Stimulated activated CD4-positive, alpha-beta T cell treated with anti-CD3 and anti-CD28 coated beads, Interleukin-4, amount 100 ng/mL, for 4 hours (primary cell): ENCODE measurements around the gene ZNF282.

ENCODE experiments used
- DNase-seq, 2 experiments: peaks; one replicate each; pipeline ENCODE4 v3.0.0-alpha.2; 2020

ZNF282 gene

DNA sequence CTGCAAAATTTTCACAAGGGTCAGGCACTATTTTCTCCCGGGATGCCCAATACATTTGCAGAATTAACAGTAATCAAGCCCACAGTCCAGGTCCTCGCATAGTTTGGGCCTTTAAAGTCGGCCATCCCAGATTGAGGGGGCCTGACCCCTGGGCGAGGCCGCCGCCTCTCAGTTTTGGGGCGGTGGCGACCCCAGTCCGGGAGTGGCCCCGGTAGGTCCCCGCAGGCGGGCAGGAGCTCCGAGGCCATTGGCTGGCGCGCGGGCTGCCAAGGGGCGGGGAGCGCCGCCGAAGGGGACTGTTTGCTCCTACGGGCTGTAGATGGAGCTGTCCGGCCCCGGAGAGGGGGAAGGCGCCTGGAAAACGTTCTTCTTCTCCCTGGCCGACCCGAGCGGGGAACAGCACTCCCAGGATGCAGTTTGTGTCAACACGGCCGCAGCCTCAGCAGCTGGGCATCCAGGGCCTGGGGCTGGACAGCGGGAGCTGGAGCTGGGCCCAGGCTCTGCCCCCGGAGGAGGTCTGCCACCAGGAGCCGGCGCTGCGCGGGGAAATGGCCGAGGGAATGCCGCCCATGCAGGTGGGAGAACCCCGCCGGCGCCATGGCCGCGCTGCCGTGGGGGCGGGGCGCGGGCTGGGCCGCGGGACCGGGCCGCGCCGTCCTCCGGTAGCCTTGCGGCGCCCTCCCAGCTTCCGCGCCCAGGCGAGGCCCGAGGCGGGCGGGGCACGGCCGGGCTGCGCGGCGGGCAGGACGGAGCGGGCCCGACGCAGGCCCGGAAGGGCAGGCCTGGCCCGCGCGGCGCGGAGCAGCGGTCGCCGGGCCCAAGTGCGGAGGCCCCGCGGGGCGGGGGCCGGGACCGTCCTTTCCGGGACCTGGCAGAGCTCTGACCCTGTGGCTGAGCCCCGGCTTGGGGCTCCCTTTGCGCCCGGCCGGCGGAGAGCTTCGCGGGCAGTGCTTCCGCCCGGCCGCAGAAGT is at the start of gene ZNF282:
TSS of gene ZNF282 (plus strand) at position 367 of the 971 bp plus-strand sequence. CDS start at position 411, 44 bp downstream.
- DNase-seq = peak; percentile 60 to 74

DNA sequence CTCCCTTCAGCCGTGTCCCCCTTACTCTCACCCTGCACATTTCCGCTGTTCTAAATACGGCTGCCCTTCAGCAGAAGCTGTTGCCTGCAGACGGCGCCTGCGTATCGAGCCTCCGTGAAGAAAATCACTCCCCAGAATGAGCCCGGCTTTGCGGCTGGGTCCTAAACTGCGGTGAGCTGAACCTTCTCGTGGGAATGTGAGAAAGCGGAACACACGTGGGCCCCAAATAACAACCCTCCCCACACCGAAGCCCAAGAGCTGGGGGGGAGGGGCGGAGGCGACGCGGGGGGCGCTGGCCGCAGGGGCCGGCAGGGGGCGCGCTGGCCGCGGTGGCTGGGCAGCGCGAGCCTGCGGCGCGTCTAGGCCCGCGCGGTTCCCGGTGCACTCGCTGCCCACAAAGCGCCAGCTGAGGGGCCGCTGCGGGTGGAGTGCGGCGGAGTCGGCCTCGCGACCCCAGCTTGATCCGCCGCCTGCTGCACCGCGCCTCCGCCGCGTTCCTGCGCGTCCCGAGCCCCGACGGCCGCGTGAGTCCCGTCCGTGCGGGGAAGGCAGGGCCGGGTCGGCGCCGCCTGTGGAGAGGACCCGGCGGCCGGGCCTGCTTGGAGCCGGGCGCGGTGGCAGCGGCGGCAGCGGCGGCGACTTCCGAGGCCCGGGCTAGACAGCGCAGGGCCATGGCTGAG is 48.1 kb upstream of the ZNF282 start, which contains the start of gene ZNF398:
TSS of gene ZNF398 (plus strand) at position 382 of the 680 bp plus-strand sequence. CDS start at position 672, 290 bp downstream.
- peak; percentile 78 to 83 for DNase-seq

DNA sequence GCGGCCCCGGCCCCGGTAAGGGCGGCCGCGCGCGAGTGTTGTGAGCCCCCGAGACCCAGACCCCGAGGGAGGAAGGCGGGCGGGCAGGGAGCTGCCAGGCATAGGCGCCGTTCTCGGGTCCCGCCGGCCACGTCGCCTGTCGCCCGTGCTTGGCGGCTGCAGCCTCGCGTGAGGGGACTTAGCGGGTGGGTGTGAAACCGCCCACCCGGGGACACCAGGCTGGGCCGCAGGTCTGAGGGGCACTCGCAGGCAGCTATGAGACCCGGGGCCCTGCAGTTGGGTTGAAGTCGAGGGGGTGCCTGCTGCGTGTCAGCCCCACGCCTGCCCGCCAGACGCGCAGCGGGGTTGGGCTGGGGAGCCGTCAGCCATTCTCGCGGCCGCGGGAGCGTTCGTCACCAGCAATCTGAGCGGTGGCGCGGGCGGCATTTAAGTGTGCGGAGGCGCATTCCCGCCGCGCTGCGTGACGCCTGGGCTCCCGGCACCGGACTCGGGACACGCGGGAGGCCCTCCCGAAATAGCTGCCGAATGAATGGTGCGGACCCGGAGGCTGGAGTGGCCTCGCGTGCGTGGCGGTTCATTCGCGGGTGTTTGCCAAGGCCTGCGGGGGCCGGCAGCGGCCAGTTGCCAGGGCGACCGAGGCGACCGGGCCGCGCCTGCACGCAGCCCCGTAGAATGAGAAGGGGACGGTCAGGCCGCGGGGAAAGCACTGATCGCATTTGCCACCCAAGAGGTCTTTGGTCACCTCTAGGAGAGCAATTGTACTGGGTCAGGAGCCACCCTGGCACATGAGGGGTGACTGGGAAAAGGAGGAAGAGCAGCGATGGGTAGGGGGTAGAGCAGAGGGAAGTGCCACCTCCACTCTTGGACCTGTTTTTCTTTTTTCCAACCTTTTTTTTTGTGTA is 47.3 kb upstream of the ZNF282 start:
- DNase-seq = peak; percentile 59 to 68

DNA sequence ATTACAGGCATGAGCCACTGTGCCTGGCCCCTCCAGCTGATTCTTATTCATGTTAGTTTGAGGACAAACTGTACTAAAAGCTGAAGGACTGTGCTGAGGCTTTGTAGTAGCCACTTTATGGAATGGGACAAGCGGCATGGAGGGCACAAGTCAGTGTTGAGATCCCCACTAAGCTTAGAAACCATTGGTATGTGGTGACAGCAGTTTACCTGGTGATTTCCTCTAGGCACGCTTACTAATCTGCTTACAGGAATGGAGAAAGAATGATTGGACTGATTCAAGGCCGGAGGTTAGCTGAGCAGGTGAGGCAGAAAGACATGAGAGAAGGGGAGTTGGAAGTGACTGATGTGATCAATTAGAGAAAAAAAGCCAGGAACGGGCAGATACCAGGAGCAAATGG is 44.4 kb upstream of the ZNF282 start:
- no peak for DNase-seq

DNA sequence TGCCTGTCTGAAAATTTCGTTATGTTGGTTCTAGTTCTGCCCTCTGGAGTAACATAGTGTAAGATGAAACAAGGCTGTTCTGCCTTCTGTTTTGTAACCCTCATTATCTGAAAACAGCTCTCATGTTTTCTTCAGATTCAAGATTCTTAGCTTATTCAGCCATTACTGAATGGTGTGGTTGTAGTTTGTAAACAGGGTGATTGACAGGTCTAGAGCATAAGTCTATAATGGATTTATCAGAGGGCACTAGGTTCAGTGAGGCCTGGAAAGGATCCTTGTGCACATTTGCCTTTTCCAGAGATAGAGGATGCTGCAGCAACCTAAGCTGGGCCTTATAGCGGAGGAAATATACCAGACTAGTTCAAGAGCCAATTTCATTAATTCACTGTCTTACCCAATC is 42.0 kb upstream of the ZNF282 start:
- DNase-seq = no peak

DNA sequence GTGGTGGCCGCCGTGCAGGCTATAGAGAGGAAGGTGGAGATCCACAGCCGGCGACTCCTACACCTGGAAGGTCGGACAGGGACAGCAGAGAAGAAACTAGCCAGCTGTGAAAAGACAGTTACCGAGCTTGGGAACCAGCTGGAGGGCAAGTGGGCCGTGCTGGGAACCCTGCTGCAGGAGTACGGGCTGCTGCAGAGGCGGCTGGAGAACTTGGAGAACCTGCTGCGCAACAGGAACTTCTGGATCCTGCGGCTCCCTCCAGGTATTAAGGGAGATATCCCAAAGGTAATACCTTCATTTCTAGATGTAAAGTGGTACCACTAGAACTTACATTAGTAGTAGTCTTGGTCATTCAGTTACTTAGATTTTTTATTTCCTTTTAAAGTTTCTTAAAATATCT is 41.3 kb upstream of the ZNF282 start:
- no peak for DNase-seq

DNA sequence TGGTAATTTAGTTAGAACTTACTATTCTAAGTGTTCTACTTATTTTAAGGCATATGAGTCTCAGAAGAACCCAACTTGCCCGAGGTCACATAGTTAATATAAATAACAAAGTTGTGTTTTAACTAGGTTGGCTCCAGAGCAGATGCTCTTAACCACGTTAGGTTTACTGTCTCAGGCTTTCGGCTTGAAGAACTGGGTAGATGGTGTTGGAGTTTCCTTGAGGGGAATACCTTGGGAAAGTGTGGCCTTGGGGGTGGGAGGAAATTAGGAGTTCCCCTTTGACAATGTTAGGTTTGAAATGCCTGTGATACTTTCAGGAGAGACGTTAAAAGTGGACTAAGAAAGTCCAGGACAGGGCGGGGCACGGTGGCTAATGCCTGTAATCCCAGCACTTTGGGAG is 38.4 kb upstream of the ZNF282 start:
- no peak for DNase-seq

DNA sequence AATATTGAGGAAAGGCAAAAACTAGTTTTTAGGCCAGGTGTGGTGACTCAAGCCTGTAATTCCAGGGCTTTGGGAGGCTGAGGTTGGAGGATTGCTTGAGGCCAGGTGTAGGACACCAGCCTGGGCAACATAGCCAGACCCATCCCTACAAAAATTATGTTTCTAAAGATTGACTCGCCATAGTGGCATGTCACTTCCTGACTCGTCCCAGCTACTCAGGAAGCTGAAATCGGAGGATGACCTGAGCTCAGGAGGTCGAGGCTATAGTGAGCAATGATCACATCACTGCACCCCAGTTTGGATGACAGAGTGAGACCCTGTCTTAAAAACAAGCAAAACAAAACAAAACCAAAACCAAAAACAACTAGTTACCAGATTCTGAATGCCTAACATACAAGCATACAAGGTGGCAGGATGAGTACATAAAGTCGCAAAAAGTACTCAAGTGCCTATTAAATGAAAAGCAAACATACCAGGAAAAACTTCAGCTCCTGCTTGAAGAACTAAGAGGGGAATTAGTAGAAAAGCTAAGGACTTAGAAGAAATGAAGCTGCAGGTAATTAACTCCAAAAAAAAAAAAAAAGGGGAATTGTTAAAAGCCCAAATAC is 34.0 kb upstream of the ZNF282 start:
- no peak for DNase-seq

DNA sequence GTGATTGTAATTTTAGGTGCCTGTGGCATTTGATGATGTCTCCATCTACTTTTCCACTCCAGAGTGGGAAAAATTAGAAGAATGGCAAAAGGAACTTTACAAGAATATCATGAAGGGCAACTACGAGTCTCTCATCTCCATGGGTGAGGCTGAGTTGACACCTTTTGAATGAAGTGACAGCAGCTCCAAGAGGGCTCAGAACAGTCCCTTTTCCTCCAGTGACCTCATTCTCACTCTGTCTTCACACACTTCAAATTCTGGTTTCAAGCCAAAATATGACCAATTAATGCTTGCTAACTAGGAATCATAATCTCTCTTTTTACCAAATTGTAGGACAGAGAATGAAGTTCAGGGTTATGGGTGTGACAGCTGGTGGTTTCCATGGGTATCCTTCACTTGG is 29.2 kb upstream of the ZNF282 start:
- DNase-seq = no peak

DNA sequence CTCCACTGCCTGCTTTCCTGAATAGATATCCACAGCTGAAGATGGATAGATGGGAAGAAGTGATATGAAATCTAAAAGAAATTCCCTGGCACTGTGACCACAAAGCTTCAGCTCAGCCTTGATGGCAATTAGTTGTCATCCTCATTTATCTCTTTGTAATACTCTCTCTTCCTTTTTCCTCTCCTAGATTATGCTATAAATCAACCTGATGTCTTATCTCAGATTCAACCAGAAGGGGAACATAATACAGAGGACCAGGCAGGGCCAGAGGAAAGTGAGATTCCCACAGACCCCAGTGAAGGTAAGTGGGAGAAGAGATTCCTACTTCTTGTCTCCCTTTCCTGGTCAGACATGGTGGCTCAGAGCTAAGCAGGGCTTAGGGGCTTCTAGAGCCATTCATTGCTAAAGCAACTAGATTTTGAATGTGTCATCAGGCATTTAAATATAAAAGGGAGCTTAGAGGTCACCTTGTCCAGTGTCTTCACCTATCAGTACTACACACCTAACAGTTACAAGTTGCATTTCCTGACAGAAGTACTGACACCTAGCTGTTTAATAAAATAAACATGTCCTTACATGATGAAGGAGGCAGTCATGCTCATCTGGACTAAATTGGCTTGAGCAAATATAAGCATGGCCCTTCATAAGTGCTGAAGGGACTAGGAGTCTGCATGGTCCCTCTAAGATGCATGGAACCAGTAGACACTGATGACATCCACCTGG is 28.6 kb upstream of the ZNF282 start:
- no peak for DNase-seq

DNA sequence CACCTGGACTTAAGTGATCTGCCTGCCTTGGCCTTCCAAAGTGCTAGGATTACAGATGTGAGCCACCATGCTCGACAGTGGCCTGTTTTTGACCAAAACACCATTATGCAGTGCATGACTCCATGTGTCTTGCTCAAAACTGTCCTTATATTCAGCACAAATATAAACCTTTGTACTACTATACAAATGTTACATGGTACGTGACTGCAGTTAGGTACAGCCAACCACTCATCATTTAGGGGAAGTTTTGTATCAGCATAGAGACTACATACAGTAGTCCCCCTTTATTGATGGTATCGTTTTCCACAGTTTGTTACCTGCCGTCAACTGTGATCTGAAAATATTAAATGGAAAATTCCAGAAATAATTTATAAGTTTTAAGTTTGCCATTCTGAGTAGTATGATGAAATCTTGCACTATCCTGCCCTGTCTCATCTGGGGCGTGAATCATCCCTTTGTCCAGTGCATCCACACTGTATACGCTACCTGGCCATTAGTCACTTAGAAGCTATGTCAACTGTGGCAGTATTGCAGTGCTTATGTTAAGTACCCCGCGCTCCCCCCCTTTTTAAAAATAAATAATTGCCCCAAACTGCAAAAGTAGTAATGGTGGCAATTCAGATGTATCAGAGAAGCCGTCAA is 23.3 kb upstream of the ZNF282 start:
- DNase-seq = no peak

DNA sequence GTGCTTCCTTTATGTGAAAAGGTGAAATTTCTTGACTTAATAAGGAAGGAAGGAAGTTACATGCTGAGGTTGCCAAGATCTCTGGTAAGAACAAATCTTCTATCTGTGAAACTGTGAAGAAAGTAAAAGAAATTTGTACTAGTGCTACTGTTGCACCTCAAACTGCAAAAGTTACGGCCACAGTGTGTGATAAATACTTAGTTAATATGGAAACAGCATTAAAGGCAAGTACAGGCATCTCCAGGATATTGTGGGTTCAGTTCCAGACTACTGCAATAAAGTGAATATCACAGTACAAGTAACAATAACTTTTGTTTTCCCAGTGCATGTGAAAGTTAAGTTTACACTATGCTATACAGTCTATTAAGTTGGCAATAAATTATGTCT is 22.8 kb upstream of the ZNF282 start:
- DNase-seq = no peak

DNA sequence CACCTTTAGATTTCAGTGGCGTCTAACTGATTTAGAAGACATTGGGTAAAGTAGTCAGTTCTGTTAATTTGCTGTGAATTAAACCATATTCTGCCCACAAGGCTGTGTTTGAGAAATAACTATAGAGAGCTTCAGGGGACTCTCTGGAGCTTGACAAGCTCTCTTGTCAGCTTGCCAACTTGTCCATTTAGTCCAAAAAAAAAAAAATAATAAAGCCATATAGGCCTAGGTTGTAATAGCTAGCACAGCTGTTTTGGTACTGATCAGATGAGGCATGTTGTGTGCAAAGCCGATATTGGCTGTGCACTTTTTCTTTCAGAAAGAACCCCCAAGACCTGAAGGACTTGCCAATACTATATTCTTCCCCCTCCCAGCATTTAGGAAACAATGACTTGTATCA is 20.2 kb upstream of the ZNF282 start:
- DNase-seq = no peak

DNA sequence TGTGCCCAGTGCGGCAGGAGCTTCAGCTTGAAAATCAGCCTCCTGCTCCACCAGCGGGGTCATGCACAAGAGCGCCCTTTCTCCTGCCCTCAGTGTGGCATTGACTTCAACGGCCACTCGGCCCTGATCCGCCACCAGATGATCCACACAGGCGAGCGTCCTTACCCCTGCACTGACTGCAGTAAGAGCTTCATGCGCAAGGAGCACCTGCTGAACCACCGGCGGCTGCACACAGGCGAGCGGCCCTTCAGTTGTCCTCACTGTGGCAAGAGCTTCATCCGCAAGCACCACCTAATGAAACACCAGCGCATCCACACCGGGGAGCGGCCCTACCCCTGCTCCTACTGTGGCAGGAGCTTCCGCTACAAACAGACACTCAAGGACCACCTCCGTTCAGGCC is 16.1 kb upstream of the ZNF282 start:
- no peak for DNase-seq

DNA sequence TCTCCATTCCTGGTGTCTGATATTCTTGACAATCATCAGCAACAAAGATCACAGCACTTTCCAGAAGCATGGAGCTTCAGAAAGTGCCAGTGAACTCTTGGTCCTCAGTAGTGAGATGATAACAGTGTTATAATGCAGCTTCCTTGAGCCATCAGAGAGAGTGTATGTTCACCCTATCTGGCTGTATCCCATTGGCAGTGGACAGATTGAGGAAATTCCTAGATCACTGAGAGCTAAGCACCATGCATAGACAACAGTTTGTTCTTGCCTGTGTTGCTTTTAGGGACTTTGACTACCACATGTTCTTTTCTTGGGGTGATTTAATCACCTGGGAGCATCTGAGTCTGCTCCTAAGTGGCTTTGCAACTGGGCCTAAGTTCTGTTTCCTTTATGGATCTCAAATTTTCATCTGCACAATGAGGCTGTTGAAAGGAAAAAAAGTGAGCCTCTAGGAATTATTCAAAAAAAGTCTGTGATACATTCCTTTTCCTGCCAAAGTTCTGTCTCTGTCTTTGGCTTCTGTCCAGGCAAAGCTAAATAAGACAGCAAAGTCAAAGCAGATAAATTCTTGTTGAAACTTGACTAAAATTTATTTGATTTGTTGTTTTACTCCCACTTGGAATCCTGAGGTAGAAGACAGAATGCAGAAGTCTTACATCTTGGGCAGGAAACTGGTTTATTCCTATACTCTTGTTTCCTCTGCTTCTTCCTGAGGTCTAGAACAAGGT is 14.5 kb upstream of the ZNF282 start:
- DNase-seq = no peak

DNA sequence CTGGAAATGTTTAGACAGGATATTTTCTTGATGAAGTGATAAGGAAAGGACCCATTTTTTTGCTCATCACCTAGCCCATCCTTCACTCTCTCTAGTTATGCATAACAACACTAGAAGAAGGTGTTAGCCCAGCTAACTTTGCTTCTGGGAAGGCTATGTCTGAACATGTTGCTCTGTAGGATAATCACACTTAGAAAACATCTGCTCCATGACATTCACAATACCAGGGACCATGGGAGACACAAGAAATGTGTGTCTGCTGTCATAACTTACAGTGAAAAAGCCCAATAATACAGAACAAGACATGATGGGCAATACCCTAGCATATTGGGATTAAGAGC is 13.9 kb upstream of the ZNF282 start:
- no peak for DNase-seq

DNA sequence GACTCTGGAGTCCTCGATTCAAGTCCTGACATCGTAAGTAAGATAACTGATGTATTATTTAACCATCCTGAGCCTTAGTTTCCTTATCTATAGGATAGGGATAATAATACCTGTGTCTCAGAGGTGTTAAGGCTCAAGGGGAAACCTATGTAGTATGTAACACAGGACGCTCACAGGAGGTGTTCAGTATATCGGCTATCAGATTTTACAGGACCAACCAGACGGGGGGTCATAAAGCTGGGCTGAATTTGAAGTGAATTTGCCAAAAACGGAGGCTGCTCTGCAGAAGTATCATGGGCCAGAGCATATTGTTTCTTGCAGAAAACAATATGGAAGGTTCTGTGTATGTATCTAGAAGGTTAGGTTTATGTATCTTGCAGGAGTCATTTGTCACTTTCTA is 11.1 kb upstream of the ZNF282 start:
- DNase-seq = no peak

DNA sequence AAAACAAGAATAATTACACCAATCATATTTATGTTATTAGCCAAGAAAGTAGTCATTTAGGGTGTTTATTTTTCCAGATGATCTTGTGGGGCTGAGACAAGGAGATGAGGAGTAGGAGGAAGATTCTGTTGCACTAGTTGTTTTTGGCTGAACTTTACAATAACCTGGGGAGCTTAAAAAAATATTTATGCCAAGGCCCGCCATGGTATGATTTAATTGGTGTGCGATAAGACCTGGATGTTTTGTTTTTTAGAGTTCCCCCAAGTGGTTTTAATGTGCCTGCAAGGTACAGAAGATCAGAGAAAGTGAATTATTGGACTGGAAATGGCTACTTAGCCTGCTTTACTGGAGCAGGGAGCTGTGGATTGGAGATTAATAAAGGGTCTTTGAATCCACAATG is 7.1 kb upstream of the ZNF282 start:
- DNase-seq = no peak

DNA sequence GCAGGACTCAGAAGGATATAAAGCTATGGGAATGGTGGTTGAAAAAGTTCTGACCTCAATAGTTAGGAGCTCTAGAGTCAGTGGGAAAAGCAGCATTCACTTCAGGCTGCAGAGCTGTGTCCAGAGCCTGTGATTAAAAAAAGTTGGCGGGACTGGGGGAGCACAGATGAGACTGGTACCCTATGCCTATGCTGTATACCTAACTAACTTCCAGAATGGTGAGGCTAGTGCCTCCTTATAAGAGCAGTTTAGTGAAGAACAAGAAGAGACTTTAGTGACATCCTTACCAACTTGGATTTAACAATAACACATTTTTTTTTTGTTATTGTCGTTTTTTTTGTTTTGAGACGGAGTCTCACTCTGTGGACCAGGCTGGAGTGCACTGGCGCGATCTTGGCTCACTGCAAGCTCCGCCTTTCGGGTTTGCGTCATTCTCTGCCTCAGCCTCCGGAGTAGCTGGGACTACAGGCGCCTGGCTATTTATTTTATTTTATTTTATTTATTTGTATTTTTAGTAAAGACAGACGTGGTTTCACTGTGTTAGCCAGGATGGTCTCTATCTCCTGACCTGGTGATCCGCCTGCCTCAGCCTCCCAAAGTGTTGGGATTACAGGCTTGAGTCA is 6.6 kb upstream of the ZNF282 start:
- DNase-seq = no peak

DNA sequence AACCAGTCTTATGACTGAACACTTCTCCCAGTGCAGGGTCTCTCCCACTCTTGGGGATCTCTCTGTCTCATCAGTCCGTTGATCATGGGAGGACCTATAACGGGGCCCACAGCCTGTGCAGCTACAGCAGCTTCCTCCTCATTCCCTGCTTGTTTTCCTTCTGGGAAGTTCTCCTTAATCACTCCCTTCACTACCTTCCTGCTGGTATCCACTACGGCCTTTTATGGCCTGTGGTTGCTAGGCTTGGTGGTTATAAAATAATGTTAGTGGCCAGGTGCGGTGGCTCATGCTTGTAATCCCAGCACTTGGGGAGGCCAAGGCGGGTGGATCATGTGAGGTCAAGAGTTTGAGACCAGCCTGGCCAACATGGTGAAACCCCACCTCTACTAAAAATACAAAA is 3.5 kb upstream of the ZNF282 start:
- DNase-seq = no peak
